AG04450 (cell line): ENCODE measurements around the gene OR13C5. TPM values are rescaled to one million over a fixed set of nuclear protein-coding genes. Genes with fewer than 3 reads are reported as not detected.

ENCODE experiments used
- CTCF ChIA-PET: fragments of 300-600, 350-600 bp; formaldehyde crosslinking; extraction: SDS; loops from one replicate; lab custom pipeline; 2022; ENCODE audit warnings: antibody characterized with exemption, inconsistent platforms; lab: Charles Lee
- POLR2A ChIA-PET: fragments of 350-600 bp; formaldehyde crosslinking; extraction: SDS; loops from one replicate; lab custom pipeline; 2021; ENCODE audit warnings: antibody characterized with exemption, inconsistent platforms; lab: Yijun Ruan, JAX
- DNase-seq: peaks from one replicate; pipeline ENCODE4 v3.0.0-alpha.2; 2011; ENCODE audit warnings: low read depth, low spot score
- H3K27ac ChIP-seq: one replicate; pipeline ENCODE4 v1.5.1; 2012; ENCODE audit warnings: low read depth, low read length, control low read depth
- H3K27me3 ChIP-seq: one replicate; pipeline ENCODE4 v1.6.0; 2012; ENCODE audit warnings: low read length; ENCODE audit not compliant: control insufficient read depth, insufficient read depth
- H3K4me3 ChIP-seq: 2 replicates; pipeline ENCODE4 v1.5.1; 2011; ENCODE audit warnings: mild to moderate bottlenecking, low read depth, low read length, control low read depth
- H3K9me3 ChIP-seq: 2 replicates; pipeline ENCODE4 v1.5.1; 2012; ENCODE audit warnings: low read length; ENCODE audit not compliant: control insufficient read depth, insufficient read depth
- CTCF ChIP-seq: IDR thresholded peaks from 2 replicates; pipeline ENCODE4 v1.5.1; 2011; ENCODE audit warnings: low read depth, low read length, control low read depth, inconsistent platforms
- polyA plus RNA-seq: library from polyadenylated mRNA; depleted of rRNA; stranded (reverse); fragments of >200 nt; gene quantifications from 2 replicates; pipeline ENCODE4 v1.2.3, GENCODE V29; 2011; rRNA removed

OR13C5 gene
- polyA plus RNA-seq, 1 experiment: not detected

DNA sequence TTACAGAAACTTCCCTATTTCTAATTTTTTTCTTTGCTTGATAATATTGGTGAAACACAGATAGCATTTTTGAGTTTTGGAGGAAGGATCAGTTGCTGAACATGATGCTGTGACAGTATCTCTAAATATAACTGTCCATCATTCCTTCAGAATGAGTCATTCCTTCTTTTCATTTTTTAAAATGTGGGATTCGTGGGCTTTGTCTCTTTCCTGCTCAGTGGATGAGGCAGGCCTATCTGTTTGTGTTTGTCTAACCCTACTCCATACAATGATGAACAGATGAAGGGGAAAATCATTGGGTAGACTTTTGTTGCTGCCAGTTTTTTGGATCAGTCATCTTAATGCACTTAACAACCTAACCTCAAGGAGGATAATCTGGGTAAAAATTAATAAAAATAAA, 46.0 kb downstream of the OR13C5 start:
- ChIA-PET CTCF (no interaction called here), POLR2A (no interaction called here)
- no peak overlapping the region for H3K4me3 ChIP-seq
- no peaks in the 10 kb centered on the region for H3K27me3 ChIP-seq
- no peak for DNase-seq
- no peak for TF ChIP-seq CTCF
- H3K9me3 ChIP-seq: peaks cover 6% of the 10 kb centered on the region; the same call in 1 of the 2 replicates
- no peak overlapping the region for H3K27ac ChIP-seq

Other genes starting within 250 kb of the OR13C5 start
- gene OR13F1, start 95.2 kb downstream of the OR13C5 start, polyA plus RNA-seq: not detected in 2 replicates
- not detected in 2 replicates for gene OR13C4, start 72.2 kb downstream of the OR13C5 start, polyA plus RNA-seq
- not detected in 2 replicates for gene OR13C3, start 62.6 kb downstream of the OR13C5 start, polyA plus RNA-seq
- gene OR13C8, start 30.2 kb downstream of the OR13C5 start, polyA plus RNA-seq: not detected in 2 replicates
- gene OR13C2, start 6.2 kb upstream of the OR13C5 start, polyA plus RNA-seq: not detected in 2 replicates
- gene OR13C9, start 18.8 kb upstream of the OR13C5 start, polyA plus RNA-seq: not detected in 2 replicates
- not detected in 2 replicates for gene OR13D1, start 95.1 kb upstream of the OR13C5 start, polyA plus RNA-seq
- gene NIPSNAP3A, start 148.3 kb upstream of the OR13C5 start, polyA plus RNA-seq: 30.5 and 42.5 TPM in 2 replicates
- 1.4 and 1.8 TPM in 2 replicates for gene NIPSNAP3B, start 164.7 kb upstream of the OR13C5 start, polyA plus RNA-seq